GM18505 (cell line): ENCODE results near the gene SLC41A3.
"Not testable (repeated sequence)": the region's sequence is repeated elsewhere in the genome, so short reads cannot be mapped to it uniquely, and the experiment has no call there.

ENCODE experiments used
- ATAC-seq: cut with Tn5 transposase; IDR thresholded peaks from one replicate; pipeline ENCODE4 v1.9.1; 2021; ENCODE audit not compliant: unreplicated experiment
- POLR2A ChIP-seq: IDR thresholded peaks from 4 replicates; pipeline ENCODE4 v1.6.1; 2011; ENCODE audit warnings: borderline replicate concordance; ENCODE audit not compliant: insufficient read depth, insufficient read length; ENCODE audit errors: extremely low read depth

Gene SLC41A3

DNA sequence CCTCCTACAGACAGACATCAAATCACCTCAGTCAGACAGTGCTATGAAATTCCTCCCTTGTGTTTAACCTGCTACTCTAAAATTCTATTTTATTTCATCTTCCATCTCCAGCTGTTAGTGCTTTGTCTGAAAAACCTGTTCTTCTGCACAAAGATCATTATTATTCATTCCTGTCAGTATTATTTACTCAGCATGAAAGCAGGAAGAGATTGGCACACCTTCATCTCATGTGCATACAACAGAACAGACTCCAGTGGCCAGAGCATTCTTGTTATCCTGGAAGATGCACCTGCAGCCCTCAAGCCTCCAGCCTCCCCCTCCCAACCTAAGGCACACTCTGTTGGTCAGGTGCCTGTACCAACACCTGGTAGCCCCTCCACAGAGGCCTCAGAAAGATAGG is 116.8 kb downstream of the SLC41A3 start:
- ATAC-seq: no peak
- TF ChIP-seq POLR2A: no peak

DNA sequence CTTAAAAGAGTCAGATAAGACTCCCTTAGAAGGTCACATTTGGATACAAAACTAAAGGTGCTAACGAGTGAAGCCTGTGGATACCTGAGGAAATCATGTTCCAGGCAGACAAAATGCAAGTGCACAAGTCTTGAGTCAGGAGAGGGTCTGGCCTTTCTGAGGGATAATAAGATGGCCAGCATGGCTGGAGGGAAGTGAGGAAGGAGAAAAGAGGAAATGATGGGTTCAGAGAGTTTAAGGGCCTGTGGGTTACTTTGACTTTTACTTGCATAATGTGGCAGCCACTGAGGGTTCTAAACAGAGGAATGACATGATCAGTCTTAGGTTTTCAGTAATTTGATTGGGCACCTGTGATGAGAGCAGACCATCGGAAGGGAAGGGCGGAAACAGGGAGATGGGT is 118.4 kb downstream of the SLC41A3 start:
- no peak for ATAC-seq
- no peak for TF ChIP-seq POLR2A

DNA sequence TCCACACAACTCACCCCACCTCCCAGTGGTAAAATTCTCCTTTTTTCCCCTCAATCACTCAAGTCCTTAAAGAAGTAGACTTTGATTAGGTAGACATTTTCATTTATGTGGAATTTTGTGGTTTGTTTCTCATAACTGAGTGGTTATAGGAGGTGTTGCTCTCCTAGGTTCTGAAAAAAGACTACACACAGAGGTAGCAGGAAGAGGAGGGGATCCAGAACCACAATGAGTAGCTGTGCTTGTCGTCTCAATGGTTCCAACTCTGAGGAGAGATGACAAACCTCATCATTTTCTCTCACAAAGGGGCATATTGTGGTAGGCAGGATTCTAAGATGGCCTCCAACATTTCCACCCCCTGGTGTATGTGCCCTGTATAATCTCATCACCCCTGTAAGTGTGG is 120.1 kb downstream of the SLC41A3 start:
- ATAC-seq: not testable (repeated sequence)

DNA sequence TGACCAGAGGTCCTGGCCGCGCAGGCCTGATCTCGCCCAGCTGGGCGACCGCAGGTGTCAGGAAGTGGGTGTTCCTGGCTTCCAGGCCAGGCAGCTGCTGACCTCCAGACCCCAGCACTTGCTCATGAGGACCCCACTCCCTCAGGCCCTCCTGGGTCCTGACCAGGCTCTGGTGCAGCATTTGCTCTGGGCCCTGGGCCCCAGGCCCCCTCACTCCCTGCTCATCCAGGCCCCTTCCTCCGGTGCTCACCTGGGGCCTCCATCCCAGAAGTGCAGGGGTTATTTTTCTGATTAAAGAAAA is 122.7 kb downstream of the SLC41A3 start:
- no peak for ATAC-seq
- no peak for TF ChIP-seq POLR2A

DNA sequence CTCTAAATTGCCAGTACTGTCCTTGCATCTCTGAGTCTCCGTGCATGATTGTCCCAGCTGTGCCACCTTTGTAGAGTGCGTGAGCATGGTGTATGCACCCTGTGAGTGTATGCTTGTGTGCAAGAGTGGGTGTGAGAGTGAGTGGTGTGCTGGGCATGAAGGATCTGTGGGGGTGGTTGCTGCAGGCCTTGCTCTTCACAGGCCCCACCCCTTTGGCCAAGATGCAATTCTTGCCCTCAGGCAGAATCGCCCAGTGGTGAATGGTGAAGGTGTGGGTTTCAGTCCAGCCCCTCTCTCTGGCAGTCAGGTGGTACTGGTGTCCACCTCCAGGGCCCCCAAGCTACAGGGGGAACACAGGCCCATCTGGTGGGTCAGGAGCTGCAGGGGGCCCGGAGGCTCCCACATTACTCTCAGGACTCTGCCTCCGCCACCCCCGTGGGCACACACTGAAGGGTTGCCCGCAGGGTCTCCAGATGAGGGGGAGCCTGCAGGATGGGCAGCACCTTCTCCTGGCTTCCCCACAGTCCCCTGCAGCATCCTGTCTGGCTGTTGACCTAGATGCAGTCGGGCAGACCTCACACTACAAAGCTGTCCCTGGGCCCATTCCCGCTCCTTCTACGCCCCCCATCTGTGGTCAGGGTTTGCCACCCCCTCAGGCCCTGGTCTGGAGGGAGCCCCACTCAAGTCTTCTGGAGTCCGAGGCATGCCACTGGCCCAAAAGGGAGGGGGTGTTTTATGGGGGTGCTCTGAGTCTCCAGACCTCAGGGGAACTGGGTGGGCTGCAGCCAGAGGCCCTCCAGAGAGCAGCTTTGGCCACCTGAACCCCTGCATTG is 123.3 kb downstream of the SLC41A3 start:
- no peak for TF ChIP-seq POLR2A
- no peak for ATAC-seq

DNA sequence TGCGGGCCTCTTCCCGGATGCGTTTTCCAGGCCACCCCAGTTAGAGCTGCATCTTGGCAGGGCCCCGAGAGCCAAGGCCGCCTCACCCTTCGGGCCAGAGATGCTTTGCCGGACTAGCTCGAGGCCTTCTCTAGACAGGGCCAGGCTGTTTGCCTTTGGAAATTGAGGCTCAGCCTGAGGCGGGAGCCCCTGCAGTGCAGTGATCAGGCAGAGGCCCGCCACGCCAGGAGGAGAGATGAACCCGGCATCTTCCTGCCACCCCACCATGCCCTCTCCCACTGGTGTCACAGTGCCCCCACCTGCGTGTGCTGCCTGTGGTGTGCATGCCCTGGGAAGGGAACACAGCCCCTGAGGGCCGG is 123.9 kb downstream of the SLC41A3 start:
- TF ChIP-seq POLR2A: no peak
- no peak for ATAC-seq

DNA sequence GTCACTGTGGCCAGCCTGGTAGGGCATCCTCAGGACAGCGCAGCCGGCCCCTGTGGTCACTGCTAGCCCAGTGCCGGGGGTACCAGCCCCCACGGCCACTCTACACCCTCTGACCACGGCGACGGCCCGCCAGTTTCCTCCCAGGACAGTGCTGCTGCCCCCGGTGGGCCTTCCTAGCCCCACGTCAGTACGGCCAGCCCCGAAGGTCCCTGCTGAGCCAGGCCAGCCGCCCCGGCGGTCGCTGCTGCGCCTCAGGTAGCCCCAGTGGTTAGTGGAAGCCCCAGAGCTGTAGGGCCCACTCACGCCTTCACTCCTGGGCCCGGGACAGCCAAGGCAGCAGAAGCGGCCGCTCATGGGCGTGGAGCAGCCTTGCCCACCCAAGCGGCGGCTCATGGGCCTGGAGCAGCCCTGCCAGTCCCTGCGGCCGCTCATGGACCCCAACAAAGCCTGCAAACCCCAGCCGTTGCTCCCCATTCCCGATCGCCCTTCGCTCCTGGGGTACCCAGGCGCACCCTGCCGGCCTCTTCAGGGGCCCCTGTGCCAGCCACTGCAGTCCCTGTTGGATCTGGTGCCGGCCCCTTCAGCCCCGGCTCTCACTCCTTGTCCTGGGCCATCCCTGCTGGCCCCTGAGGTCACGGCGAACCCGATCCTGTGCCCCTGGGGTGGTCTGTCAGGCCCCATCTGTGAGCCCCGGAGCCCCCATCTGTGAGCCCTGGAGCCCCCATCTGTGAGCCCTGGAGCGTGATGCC is 124.4 kb downstream of the SLC41A3 start:
- ATAC-seq: no peak
- no peak for TF ChIP-seq POLR2A

DNA sequence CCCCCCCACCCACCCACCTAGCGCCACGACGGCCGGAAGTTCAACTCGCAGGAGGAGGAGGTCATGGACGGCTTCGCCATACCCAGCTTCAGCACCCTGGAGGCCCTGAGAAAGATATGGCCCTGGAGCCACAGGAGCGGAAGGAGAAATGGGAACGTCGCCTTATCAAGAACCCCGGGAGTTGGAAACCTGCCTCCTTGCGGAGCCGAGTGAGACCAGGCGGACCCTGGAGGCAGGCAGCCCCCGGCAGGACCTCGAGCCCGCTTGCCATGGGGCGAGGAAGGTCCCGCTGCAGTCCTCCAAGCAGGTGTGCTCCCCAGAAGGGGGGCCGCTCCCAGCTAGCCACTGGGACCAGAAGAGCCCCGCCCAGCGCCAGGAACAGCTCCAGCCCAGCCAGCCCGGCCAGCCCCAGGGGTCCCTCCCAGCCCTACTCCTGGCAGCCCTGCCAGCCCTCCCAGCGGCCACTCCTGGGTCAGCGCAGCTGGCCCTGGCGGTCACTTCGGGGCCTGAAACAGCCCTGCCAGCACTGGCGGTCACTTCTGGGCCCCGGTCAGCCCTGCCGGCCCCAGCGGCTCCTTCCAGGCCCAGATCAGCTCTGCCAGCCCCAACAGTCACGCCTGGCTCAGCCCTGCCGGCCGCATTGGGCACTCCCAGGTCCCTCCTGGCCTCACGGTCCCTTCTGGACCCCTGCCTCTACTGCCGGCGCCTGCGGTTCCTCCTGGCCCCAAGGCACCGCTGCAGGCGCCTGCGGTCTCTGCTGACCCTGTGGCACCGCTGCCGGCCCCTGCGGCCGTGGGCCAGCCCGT is 125.2 kb downstream of the SLC41A3 start:
- no peak for ATAC-seq
- TF ChIP-seq POLR2A: no peak

DNA sequence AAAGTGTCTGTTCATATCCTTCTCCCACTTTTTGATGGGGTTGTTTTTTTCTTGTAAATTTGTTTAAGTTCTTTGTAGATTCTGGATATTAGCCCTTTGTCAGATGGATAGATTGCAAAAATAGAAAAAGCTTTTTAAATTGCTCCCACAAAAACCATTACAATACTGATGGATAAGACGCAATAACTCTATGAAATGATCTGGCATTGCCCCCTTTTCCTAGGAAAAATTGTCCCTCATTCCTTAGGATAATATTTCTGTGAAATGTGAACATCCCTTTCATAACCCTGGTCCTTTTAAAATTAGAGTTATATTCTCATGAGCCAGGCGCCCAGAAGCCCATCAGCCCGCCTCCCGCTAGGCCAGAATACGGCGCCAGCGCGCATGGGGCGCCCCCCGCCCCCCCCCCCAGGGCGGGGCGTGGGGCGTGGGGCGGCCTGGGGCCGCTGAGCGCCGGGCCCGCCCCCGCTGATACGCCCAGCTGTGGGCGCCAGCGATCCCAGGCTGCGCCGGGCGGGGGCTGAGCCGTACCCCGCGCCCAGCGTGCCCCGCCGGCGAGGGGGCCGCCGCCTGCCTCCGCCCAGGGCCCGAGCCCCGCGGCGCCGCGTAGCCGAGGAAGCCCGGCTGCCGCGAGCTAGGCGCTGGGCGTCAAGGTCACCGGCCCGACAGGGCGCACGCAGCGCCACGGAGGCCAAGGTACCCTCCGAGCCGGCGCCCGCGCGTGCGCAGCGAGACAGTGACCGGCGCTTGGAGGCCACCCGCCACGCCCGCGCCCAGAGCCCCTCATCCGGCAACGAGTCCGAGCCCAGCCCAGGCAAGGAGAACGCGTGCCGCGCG is 126.0 kb downstream of the SLC41A3 start:
- TF ChIP-seq POLR2A: no peak
- ATAC-seq: no peak

DNA sequence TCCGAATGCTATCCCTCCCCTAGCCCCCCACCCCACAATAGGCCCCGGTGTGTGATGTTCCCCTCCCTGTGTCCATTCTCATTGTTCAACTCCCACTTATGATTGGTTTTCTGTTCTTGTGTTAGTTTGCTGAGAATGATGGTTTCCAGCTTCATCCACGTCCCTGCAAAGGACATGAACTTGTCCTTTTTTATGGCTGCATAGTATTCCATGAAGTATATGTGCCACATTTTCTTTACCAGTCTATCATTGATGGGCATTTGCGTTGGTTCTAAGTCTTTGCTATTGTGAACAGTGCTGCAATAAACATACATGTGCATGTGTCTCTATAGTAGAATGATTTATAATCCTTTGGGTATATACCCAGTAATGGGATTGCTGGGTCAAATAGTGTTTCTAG is 126.9 kb downstream of the SLC41A3 start:
- ATAC-seq: not testable (repeated sequence)
